Renal cortex interstitium (tissue), 15 donors: ENCODE results near the gene MAP6. TPM values are rescaled to one million over a fixed set of nuclear protein-coding genes. Genes with fewer than 3 reads are reported as not detected.
"Not testable (repeated sequence)": the region's sequence is repeated elsewhere in the genome, so short reads cannot be mapped to it uniquely, and the experiment has no call there.

Experiments used
- DNase-seq, 11 donors: peaks; one replicate each; pipeline ENCODE4 v3.0.0-alpha.2; 2013; ENCODE audit warnings: low read depth in 9 of 11, low spot score in 4 of 11; ENCODE audit errors: extremely low read depth in 1 of 11
- long read RNA-seq, 16 experiments: transcript quantifications; one replicate each; lab custom pipeline, GENCODE V29; 2026
- polyA plus RNA-seq, 3 donors: library from polyadenylated mRNA; unstranded; fragments of 120-200 nt; gene quantifications; one replicate each; pipeline ENCODE4 v1.2.1, GENCODE V29; 2013; ENCODE audit not compliant: insufficient read length in 3 of 3

MAP6 gene
- polyA plus RNA-seq, result 1 to 10 TPM; 5.7 to 8.4 (median 8.1) TPM
- long read RNA-seq, donor 1, partial matches to known transcripts, result 0 of 1 reads
- long read RNA-seq, donor 1, other reads (novel, unspliced or antisense), result 0 of 1 reads
- long read RNA-seq, donor 2, full-length matches to known transcripts, result 2 of 2 reads
- long read RNA-seq, donor 2, partial matches to known transcripts, result 0 of 2 reads
- long read RNA-seq, donor 2, other reads (novel, unspliced or antisense), result 0 of 2 reads
- long read RNA-seq, donor 3, full-length matches to known transcripts, result 4 of 4 reads
- long read RNA-seq, donor 3, partial matches to known transcripts, result 0 of 4 reads
- long read RNA-seq, donor 3, other reads (novel, unspliced or antisense), result 0 of 4 reads
- long read RNA-seq, donor 4, full-length matches to known transcripts, result 1 of 1 reads
- long read RNA-seq, donor 4, partial matches to known transcripts, result 0 of 1 reads
- long read RNA-seq, donor 4, other reads (novel, unspliced or antisense), result 0 of 1 reads
- long read RNA-seq, donor 5, result 0 reads
- long read RNA-seq, donor 6, full-length matches to known transcripts, result 2 of 2 reads
- long read RNA-seq, donor 6, partial matches to known transcripts, result 0 of 2 reads
- long read RNA-seq, donor 6, other reads (novel, unspliced or antisense), result 0 of 2 reads
- long read RNA-seq, donor 7, result 0 reads
- long read RNA-seq, donor 8, full-length matches to known transcripts, result 4 of 11 reads
- long read RNA-seq, donor 8, partial matches to known transcripts, result 7 of 11 reads
- long read RNA-seq, donor 8, other reads (novel, unspliced or antisense), result 0 of 11 reads
- long read RNA-seq, donor 9, partial matches to known transcripts, result 0 of 1 reads
- long read RNA-seq, donor 9, other reads (novel, unspliced or antisense), result 0 of 1 reads
- long read RNA-seq, donor 10, result 0 reads
- long read RNA-seq, donor 11, partial matches to known transcripts, result 0 of 1 reads
- long read RNA-seq, donor 11, other reads (novel, unspliced or antisense), result 0 of 1 reads
- long read RNA-seq, donor 12, partial matches to known transcripts, result 0 of 1 reads
- long read RNA-seq, donor 12, other reads (novel, unspliced or antisense), result 0 of 1 reads
- long read RNA-seq, donor 13, result 0 reads
- long read RNA-seq, donor 14, full-length matches to known transcripts, result 4 of 4 reads
- long read RNA-seq, donor 14, partial matches to known transcripts, result 0 of 4 reads
- long read RNA-seq, donor 14, other reads (novel, unspliced or antisense), result 0 of 4 reads
- long read RNA-seq, donor 15, result 0 reads
- long read RNA-seq, donor 16, full-length matches to known transcripts, result 6 of 15 reads
- long read RNA-seq, donor 16, partial matches to known transcripts, result 9 of 15 reads
- long read RNA-seq, donor 16, other reads (novel, unspliced or antisense), result 0 of 15 reads

DNA sequence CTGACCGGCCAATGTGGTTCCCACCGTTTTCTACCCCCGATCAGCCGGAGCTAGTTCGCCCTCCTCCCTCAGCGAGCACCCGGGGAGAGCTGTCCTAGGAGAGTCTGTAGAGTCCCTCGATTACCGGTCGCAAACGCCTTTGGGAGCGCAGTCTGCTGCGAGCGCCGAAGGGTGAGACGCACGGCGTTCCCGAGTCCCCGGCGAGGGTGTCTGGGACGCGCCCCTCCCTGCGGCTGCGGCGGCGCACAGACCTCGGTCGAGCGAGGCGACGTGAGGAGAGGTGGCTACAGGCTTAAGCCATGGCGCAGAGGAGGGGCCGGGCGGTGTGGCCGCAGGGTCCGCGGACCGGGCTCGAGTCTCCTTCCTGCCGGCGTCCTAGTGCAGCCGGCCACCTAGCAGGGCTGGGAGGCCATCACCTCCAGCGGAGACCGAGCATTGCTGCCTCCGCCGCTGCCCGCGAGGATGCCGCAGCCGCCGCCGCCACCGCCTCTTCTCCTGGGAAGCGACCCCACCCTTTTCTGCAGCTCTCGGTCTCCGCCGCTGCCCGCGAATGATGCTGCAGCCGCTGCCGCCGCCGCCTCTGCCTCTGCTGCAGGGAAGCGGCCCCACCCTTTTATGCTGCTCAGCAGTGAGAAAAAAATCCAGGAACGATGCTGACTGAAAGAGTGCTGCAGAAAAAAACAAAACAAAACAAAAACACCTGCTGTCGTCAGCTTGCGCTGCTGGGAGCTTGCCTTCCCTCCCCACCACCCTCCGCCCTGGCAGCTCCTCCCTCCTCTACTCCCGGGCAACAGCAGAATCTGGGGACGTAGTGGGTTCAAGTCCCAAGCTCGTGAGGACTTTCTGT is at the start of gene MAP6:
Gene MAP6, minus strand, starts transcription at position 588 of the 847 bp plus-strand sequence. CDS start 669 bp downstream, outside the sequence.
- DNase-seq, result peak in 5 of 11 donors; percentile 5 to 14 (median 9)

DNA sequence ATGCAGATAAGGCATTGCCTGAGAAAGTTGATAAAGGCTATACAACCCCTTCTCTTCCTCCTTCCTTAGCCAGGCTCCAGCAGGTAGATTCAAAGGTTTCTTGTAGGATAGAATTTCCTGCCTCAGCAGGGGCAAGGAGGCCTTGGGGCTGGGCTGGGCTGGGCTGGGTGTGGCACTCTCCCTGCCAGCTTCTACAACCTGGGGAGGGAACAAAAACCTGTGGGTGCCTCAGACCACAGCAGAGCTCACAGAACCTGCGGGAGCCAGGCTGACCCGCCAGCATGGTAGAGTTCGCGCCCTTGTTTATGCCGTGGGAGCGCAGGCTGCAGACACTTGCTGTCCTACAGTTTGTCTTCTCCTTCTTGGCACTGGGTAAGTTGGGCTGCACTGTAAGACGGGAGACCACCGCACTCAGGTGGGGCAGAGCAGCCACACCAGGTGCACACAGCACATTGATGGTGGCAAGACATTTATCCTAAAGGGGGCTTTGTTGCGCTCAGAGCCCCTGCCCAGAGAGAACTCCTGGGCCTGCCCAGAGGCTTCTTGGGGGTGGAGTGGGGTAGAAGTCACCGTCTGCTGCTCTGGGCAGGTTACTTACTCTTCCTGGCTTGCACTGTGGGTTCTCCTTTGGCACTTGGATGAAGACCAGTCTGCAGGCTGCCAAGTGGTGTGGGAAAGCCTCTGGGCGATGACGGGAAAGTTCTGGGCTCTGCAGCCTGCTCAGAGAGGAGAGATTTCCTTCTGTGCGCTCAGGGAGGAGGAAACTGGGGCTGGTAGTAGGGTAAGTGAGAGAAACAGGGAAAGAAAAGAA is 49.0 kb upstream of the MAP6 start, which contains the start of gene MOGAT2:
Gene MOGAT2, plus strand, starts transcription at position 231 of the 811 bp plus-strand sequence. Its CDS starts 51 bp downstream, at position 282.
- DNase-seq, result no peak

DNA sequence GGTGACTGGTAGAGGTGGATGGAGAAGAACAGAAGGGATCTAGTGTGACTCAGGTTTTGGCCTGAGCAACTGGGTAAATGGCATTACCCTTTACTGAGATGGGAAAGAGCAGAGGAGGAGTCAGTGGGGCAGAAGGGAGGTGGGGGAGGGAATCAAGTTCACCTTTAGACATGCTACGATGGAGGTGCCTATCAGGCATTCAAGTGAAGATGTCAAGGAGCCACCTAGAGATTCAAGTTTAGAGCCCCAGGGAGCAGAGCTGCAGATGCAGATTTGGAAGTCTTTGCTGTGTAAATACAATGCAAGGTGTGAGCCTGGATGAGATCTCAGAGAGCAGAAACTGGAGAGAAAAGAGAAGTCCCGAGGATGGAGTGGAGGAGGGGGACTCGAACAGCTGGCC is 47.8 kb upstream of the MAP6 start:
- DNase-seq, result no peak

DNA sequence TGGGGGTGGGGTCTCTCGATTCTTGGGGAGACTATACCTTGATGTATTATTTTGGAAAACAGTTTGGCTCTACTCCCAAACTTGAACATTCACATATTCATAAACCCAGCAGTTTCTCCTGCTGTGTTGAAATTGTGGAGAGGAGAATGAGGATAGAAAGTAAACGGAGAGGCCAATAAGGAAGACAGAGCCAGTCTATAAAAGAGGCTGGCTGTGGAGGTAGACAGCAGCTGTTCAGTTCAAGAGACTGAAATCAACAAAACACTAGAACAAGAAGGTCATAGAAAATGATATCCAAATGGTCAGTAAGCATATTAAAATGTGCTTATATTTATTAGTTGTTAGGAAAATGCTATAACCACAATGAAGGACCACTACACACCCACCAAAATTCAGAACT is 46.9 kb upstream of the MAP6 start:
- DNase-seq, result no peak

DNA sequence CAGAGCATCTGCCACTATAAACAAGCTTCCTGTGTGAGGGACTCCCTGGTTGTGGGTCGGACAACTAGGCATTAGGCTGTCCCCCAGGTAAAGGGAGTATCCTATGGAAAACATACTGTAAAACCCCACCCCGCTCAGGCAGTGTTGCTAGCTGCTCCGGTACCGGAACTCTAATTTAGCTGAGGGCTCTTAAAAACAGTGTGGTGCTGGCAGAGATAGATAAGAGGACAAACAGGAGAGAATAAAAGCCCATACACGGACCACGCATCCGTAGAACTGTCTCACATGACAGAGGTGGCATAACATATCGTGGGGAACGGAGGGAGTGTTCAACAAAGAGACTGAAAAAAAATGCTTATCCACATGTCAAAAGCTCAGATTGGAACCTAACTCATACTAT is 45.4 kb upstream of the MAP6 start:
- no peak for DNase-seq

DNA sequence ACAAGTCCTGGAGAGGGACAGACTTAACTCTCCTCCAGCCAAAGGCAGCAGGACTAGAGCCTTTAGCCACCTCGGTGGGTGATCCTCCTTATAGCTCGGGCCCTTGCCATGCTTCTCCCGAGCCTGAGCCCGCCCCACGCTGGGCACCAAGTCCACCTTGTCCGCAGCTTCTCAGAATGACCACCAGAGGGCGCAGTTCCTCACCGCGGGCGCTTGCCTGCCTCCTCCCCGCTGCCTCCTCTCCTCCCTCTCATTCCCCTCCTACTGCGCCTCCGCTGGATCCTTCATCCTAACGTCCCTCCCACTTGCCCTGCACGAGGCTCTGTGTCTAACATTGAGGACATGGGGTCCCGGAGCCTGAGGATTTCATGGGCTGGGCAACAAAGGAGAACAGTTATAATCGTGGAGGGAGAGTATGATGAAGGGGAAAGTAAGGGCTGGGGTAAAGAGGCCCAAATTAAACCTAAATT is 37.5 kb upstream of the MAP6 start:
- DNase-seq, result peak; percentile 24 to 55 (median 46)

DNA sequence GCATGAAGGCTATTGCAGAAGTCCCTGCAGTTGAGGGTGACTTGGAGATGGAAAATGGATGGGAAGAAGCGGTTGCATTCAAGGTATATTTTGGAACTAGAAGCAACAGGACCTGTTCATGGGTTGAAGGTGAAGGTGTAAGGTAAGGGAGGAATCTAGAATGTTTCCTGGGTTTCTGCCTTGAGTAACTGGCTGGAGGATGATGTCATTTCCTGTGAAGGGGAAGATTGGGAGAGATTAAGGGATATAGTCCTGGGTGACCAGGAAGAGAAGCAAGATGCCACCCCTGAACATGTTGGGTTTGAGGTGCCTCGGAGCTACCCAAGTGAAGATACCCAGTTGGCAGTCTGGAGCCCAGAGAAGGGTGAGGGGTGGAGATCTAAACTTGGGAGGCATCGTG is 36.7 kb upstream of the MAP6 start:
- no peak for DNase-seq

DNA sequence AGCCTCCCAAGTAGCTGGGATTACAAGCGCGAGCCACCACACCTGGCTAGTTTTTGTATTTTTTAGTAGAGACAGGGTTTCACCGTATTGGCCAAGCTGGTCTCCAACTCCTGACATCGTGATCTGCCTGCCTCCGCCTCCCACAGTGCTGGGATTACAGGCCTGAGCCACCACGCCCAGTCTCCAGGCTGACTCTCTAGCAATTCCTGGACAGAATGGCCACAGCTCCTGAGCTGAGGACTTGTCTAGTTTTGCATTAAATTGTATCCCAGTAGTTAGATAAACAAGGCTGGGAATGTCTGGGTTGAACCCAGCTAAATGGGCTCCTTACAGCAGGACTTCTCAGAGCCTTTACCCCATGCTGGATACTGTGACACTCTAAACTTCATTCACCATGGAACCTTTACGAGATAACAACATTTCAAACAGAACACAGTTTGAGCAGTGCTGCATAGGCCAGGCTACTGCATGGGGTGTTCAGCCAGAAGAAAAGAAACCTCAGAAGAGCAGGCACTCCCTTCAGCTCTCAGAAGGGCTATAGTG is 34.9 kb upstream of the MAP6 start:
- no peak for DNase-seq

DNA sequence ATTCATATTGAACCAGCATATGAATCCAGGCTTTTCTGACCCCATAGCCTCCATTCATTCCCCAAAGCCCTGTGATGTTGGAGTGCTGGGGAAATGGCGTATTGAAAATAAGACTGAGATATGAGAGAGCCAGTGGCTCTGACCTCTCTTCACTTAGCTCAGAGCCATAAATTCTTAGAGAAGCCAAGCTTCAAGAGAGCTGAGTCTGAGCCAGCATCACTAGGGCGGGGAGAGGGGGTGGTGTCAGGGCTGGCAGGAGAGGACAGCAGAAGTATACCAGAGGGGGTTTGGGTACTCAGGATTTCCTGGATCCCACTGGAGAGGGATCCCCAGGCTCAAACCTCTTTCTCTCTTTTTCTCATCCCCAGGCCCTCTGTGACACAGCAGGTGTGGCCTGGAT is 32.1 kb upstream of the MAP6 start:
- no peak for DNase-seq

DNA sequence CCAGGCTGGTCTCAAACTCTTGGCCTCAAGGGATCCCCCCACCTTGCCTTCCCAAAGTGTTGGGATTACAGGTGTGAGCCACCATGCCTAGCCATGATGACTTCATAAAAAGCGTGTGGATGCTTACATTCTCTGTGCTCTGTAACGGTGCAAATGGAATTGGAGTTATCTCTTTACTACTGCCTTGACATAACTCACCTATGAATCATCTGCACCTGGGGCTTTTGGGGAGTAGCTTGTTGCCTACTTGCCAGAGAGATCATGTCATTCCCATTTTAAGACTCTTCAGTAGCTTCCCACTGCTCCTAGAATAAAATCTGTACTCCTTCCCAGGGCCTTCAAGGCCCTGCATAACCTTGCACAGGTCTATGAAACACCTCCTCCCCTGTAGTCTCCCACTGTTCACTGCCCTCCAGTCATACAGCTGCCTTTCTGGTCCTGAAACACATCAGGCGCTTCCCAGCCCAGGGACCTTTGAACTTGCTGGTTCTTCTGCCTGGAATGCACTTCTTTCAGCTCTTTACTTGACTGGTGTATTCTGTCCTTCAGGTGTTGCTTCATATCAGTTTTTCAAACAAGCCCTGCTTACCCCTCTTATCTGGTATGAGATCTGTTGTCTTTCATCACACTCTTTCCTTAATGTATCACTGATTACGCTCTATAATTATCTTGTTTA is 29.2 kb upstream of the MAP6 start:
- no peak for DNase-seq

DNA sequence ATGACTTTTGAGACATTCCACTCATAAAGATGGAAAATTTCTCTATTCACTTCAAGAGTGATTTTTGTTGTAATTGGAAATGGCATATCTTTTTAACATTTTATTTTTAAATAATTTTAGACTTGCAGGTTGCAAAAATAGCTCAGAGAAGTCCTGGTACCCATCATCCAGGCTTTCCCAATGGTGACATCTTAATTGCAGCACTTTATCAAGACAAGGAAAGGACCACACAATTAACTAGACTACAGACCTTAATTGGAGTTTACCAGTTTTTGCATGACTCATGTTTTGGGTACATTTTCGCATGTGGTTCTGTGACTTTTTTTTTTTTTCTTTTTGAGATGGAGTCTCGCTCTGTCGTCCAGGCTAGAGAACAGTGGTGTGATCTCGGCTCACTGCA is 23.0 kb upstream of the MAP6 start:
- DNase-seq, result no peak

DNA sequence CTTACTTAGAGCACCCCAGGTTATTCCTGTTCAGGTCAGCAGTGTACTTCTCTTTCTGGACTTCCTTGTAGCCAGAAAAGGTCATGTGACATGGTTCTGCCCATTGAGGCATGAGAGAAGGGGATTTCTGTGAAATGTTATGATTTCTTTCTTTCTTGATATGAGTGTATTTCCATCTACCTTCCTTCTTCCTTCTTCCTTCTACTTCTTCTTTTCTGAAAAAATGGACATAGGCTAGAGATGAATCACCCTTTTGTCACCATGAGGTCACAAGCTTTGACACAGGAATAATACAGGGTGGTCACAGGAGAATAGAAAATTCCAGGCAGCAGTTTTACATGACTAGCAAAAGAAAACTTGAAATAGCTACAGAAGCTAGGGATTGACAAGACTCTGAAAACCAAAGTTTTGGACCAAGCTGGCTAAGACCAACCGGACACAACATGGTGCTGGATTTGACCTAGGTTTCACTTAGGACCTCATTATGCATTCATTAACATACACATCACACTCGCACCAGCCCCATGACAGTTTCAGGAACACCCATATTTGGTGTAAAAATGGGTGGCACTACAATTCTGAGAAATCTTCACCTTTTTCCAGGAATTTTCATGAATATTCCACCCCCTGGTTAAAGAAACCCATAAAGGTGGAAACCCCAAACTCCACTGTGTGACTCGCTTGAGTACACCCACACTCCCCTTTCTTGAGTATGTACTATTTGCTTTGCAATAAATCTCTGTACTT is 21.2 kb upstream of the MAP6 start:
- peak in 1 of 11 donors; percentile 15 for DNase-seq

DNA sequence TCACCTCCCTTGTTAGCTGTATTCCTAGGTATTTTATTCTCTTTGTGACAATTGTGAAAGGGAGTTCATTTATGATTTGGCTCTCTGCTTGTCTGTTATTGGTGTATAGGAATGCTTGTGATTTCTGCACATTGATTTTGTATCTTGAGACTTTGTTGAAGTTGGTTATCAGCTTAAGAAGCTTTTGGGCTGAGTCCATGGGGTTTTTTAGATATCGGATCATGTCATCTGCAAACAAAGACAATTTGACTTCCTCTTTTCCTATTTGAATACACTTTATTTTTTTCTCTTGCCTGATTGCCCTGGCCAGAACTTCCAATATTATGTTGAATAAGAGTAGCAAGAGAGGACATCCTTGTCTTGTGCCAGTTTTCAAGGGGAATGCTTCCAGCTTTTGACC is 15.0 kb upstream of the MAP6 start:
- not testable (repeated sequence) for DNase-seq

DNA sequence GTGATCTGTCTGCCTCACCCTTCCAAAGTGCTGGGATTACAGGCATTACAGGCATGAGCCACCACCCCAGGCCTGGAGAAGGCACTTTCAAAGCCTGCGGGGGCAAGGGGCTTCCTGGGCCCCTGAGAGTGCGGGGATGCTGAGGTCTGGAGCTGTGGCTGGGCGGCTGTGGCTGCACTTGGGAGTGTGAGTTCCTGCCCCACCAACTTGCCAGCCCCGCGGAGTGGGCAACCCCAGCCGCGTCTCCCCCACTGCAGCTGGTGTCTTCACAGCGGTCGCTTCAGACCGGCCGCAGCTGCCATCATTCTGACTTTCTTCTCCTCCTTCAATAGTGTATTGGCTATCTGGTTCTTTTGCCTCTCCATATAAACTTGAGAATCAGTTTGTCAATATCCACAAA is 10.7 kb upstream of the MAP6 start:
- DNase-seq, result no peak

DNA sequence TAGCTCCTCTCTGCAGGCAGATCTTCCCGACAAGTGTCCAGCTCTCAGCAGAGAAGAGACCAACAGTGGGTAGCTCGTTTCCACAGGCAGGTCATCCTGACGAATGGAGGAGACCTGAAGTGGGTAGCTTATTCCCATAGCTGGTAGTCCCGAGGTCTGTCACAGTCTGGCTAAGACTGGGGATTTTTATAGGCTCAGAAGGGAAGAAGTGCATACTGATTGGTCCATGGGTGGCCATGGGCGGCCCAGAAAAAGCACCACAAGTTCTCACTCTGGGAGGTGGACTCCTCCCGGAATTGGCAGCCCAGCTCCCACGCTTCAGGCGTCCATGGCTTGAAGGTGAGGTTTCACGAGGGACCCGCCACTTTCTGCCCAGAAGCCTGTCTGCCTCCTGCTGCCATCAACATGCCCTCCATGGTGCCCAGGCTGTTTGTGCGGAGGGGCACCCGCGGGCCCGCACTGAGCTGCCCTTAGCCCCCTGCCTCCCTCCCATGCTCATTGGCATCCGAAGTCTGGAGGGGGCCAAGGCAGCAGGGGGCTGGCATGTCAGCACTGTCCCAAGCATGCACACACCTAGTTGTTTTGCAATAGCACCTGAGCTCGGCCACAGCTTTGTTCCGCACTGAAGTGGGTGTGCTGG is 9.9 kb upstream of the MAP6 start:
- DNase-seq, result no peak
